ENCODE data around the gene AMIGO2. TPM values are rescaled to one million over a fixed set of nuclear protein-coding genes. Genes with fewer than 3 reads are reported as not detected.
A peak's percentile ranks its signal among the peaks of the same experiment; 100 is the strongest.

Gene AMIGO2
- total RNA-seq, 1 experiment from 2014 or later, result 0.96 TPM

- Histone ChIP-seq H3K36me3 (ENCODE audit: control insufficient read depth in 1 of 2, insufficient read depth in 2 of 2, low read length in 2 of 2) (no peaks in the 10 kb centered on the region), H3K9me2 (ENCODE audit: insufficient read depth) (no peaks in the 10 kb centered on the region), H3K4me2 (ENCODE audit: low read length) (no peak overlapping the region), H4K20me1 (ENCODE audit: insufficient read depth) (no peaks in the 10 kb centered on the region), H3K79me2 (ENCODE audit: insufficient read depth, low read length) (no peaks in the 10 kb centered on the region), H3K9me3 (ENCODE audit: control insufficient read depth in 1 of 2, insufficient read depth in 1 of 2, low read depth in 1 of 2, low read length in 2 of 2) (no peaks in the 10 kb centered on the region), H3K4me3 (replicated peaks in 1 of 2; ENCODE audit: low read depth in 1 of 2, low read length in 2 of 2) (no peak overlapping the region), H2AFZ (ENCODE audit: low read depth, low read length, poor library complexity, severe bottlenecking) (peak overlapping the region; percentile 6), H3K4me1 (ENCODE audit: control insufficient read depth in 1 of 2, insufficient read depth in 2 of 2, low read length in 2 of 2) (peaks cover 3 to 6% of the 10 kb centered on the region in 2 experiments; a peak in 3 of 4 replicates), H3K27me3 (ENCODE audit: insufficient read depth, low read length) (no peaks in the 10 kb centered on the region), H3K9ac (ENCODE audit: low read length) (no peak overlapping the region), H3K27ac (ENCODE audit: low read depth, low read length) (no peak overlapping the region)
- POLR2A ChIA-PET, result no interaction called here
- RAD21 ChIA-PET (ENCODE audit: low non-redundant PET in 1 of 2, low total read pairs in 2 of 2, uncharacterized antibody in 2 of 2, unreplicated experiment in 2 of 2), result interaction anchor here (1.0 to 1.8 kb wide), 9 partner anchors 273 to 654 kb away, joined by 3 to 10 read pairs (median 4); no protein-coding TSS in a partner anchor
- BruUV-seq (replicated peaks), result no TSS peak
- CTCF ChIA-PET, result interaction anchor here (0.6 to 4.0 kb wide), 22 partner anchors 9 to 908 kb away, joined by 3 to 57 read pairs (median 6); no protein-coding TSS in a partner anchor
- intact Hi-C loops (cut with micrococcal nuclease), result loop anchor here (5.0 to 10.0 kb wide), 3 partner anchors 514 to 804 kb away; partner anchors contain the start of gene SLC48A1
- ATAC-seq, result peak; percentile 46; the same call in 1 of the 2 replicates
- TF ChIP-seq SIN3A (IDR thresholded peaks at IDR 0.05; ENCODE audit: low read depth), result no peak
- no peak for TF ChIP-seq EGR1 (IDR thresholded peaks at IDR 0.05; ENCODE audit: low read depth)
- no peak for TF ChIP-seq CEBPB (IDR thresholded peaks at IDR 0.05; ENCODE audit: low read depth)
- TF ChIP-seq TCF7L2 (IDR thresholded peaks at IDR 0.05; ENCODE audit: borderline replicate concordance, extremely low read depth, insufficient read depth, insufficient read length), result no peak
- no peak for TF ChIP-seq JUND (IDR thresholded peaks at IDR 0.05)
- TF ChIP-seq ELF1 (IDR thresholded peaks at IDR 0.05; ENCODE audit: borderline replicate concordance, low read depth), result no peak
- TF ChIP-seq REST (IDR thresholded peaks at IDR 0.05; ENCODE audit: low read depth), result no peak
- TF ChIP-seq CBX3 (IDR thresholded peaks at IDR 0.05; ENCODE audit: low read depth), result no peak
- TF ChIP-seq POLR2A (IDR thresholded peaks at IDR 0.05; ENCODE audit: borderline replicate concordance, extremely low read depth, insufficient read depth, insufficient read length), result no peak
- no peak for TF ChIP-seq POLR2AphosphoS5 (IDR thresholded peaks at IDR 0.05; ENCODE audit: low read depth, low read length)
- TF ChIP-seq SP1 (IDR thresholded peaks at IDR 0.05; ENCODE audit: low read depth), result no peak
- TF ChIP-seq YY1 (IDR thresholded peaks at IDR 0.05; ENCODE audit: extremely low read depth, insufficient replicate concordance, low read depth, low read length), result no peak
- TF ChIP-seq ZNF274 (IDR thresholded peaks at IDR 0.05; ENCODE audit: low read depth, low read length), result no peak
- TF ChIP-seq MAX (IDR thresholded peaks at IDR 0.05), result no peak
- TF ChIP-seq CTCF (IDR thresholded peaks at IDR 0.05 in 2 of 3, conservative IDR thresholded peaks at IDR 0.05 in 1 of 3; ENCODE audit: borderline replicate concordance in 1 of 3, insufficient read depth in 1 of 3, low read depth in 2 of 3, low read length in 2 of 3), result no peak
- TF ChIP-seq SRF (IDR thresholded peaks at IDR 0.05; ENCODE audit: low read depth), result no peak
- TF ChIP-seq ATF3 (IDR thresholded peaks at IDR 0.05), result no peak
- TF ChIP-seq FOSL1 (IDR thresholded peaks at IDR 0.05; ENCODE audit: low read depth), result no peak
- TF ChIP-seq EZH2 (IDR thresholded peaks at IDR 0.05), result no peak
- DNase-seq (ENCODE audit: low read depth, low spot score), result no peak
These were observed 46.7 kb downstream of the AMIGO2 start for GRCh38 chr12:47033081-47033480.
